PC-3 (cell line): Measurements from ENCODE around the gene FLOT1. TPM values are rescaled to one million over a fixed set of nuclear protein-coding genes. Genes with fewer than 3 reads are reported as not detected.

ENCODE experiments used
- ATAC-seq: fragments of 200-7000 bp; cut with Tn5 transposase; 2 replicates; pipeline ENCODE4 v1.9.1; 2020; ENCODE audit warnings: mild to moderate bottlenecking, moderate library complexity
- BruUV-seq: library from RNA; stranded (reverse); fragments of 400-500 nt; replicated peaks from 2 replicates; lab custom pipeline; 2021; lab: Mats Ljungman, UMichigan
- CTCF ChIA-PET: fragments of 300-600 bp; sonication (Branson Sonifier 250); formaldehyde crosslinking; loops from one replicate; lab custom pipeline; 2022; ENCODE audit warnings: antibody characterized with exemption; lab: Charles Lee
- POLR2A ChIA-PET: fragments of 300-600 bp; sonication (Branson Sonifier 250); formaldehyde crosslinking; loops from one replicate; lab custom pipeline; 2022; ENCODE audit warnings: antibody characterized with exemption; ENCODE audit not compliant: unreplicated experiment; lab: Charles Lee
- DNase-seq: peaks from one replicate; pipeline ENCODE4 v3.0.0-alpha.2; 2015
- H2AFZ ChIP-seq: fragments of 300-600 bp; sonication (generic); 2 replicates; pipeline ENCODE4 v1.6.0; 2016; ENCODE audit warnings: antibody characterized with exemption, low read length
- H3F3A ChIP-seq: fragments of 300-600 bp; sonication (generic); one replicate; pipeline ENCODE4 v1.6.0; 2017; ENCODE audit warnings: antibody characterized with exemption, low read length, control low read depth, mild to moderate bottlenecking; ENCODE audit not compliant: unreplicated experiment
- H3K27ac ChIP-seq: fragments of 300-600 bp; sonication (generic); 2 replicates; pipeline ENCODE4 v1.5.1; 2016; ENCODE audit warnings: mild to moderate bottlenecking, low read length
- H3K27me3 ChIP-seq: fragments of 300-600 bp; sonication (generic); 2 replicates; pipeline ENCODE4 v1.6.1; 2016; ENCODE audit warnings: low read length, mixed read lengths
- H3K36me3 ChIP-seq: fragments of 300-600 bp; sonication (generic); 2 replicates; pipeline ENCODE4 v1.6.1; 2016; ENCODE audit warnings: low read depth, mixed run types, low read length, mixed read lengths
- H3K4me1 ChIP-seq: fragments of 300-600 bp; sonication (generic); 2 replicates; pipeline ENCODE4 v1.5.1; 2016; ENCODE audit warnings: low read length; ENCODE audit not compliant: insufficient read depth
- H3K4me2 ChIP-seq: fragments of 300-600 bp; sonication (generic); 2 replicates; pipeline ENCODE4 v1.6.0; 2016; ENCODE audit warnings: low read length
- H3K4me3 ChIP-seq: fragments of 300-600 bp; sonication (generic); 2 replicates; pipeline ENCODE4 v1.5.1; 2016; ENCODE audit warnings: mild to moderate bottlenecking, low read length, mixed read lengths
- H3K79me2 ChIP-seq: fragments of 300-600 bp; sonication (generic); 2 replicates; pipeline ENCODE4 v1.6.1; 2017; ENCODE audit warnings: low read length, mixed read lengths
- H3K9ac ChIP-seq: fragments of 300-600 bp; sonication (generic); 2 replicates; pipeline ENCODE4 v1.6.0; 2016; ENCODE audit warnings: mild to moderate bottlenecking, low read length
- H3K9me2 ChIP-seq: fragments of 300-600 bp; sonication (generic); replicated peaks from 2 replicates; pipeline ENCODE4 v1.6.1; 2016; ENCODE audit warnings: mixed run types, low read length, mixed read lengths
- H3K9me3 ChIP-seq: fragments of 300-600 bp; sonication (generic); 2 replicates; pipeline ENCODE4 v1.6.1; 2016; ENCODE audit warnings: low read length, mixed read lengths
- H4K20me1 ChIP-seq: fragments of 300-600 bp; sonication (generic); 2 replicates; pipeline ENCODE4 v1.6.1; 2016; ENCODE audit warnings: low read length, mixed read lengths
- EZH2 ChIP-seq: fragments of 300-600 bp; sonication (generic); IDR thresholded peaks from one replicate; pipeline ENCODE4 v1.6.1; 2017; ENCODE audit warnings: antibody characterized with exemption, mild to moderate bottlenecking, low read length; ENCODE audit not compliant: unreplicated experiment
- EZH2phosphoT487 ChIP-seq: fragments of 300-600 bp; sonication (generic); IDR thresholded peaks from 2 replicates; pipeline ENCODE4 v1.6.1; 2018; ENCODE audit warnings: mild to moderate bottlenecking, antibody characterized with exemption, low read length, borderline replicate concordance
- intact Hi-C: fragments of 100-400 bp; cut with micrococcal nuclease; formaldehyde crosslinking; loops from 2 replicates; pipeline ENCODE4 v1.9.0; 2023
- total RNA-seq: library from RNA; depleted of rRNA; stranded (reverse); fragments of >200 nt; gene quantifications from 2 replicates; pipeline ENCODE4 v1.2.3, GENCODE V29; 2014
- TF ChIP-seq, protein P1 (sequence below): fragments of 300-600 bp; sonication (generic); conservative IDR thresholded peaks from 2 replicates; pipeline ENCODE4 v1.5.1; 2017; ENCODE audit warnings: antibody characterized with exemption, low read depth, mild to moderate bottlenecking, low read length

The FLOT1 gene
- total RNA-seq, 1 experiment from 2014 or later = 305 TPM

DNA sequence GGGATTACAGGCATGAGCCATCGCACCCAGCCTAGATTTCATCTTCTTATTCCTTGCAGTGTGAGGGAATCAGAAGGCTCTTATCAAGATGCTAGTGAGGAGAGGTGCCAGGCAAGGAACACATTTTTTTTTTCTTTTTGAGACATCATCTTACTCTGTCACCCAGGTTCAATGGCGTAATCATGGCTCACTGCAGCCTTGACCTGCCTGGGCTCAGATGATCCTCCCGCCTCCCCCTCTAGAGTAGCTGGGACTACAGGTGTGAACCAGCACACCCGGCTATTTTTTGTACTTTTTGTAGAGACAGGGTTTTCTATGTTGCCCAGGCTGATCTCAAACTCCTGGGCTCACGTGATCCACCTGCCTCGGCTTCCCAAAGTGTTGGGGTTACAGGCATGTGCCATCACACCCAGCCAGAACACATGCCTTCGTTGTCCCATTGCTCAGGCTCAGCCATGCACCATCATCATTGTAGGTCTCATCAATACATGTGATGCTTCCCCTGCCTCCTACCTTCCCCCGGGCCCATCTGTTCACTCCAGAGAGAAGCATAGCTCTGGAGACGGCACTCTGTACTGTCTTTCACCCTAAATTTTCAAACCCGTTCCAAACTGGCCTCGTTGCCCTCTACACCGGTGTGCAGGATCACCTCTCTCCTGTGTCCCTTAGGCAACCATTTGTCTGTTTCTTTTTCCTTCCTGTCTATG, 10.1 kb downstream of the FLOT1 start:
- H3K79me2 ChIP-seq = peaks cover 14% of the 10 kb centered on the region
- ChIA-PET POLR2A (interaction anchor here (0.6 to 0.7 kb wide), 3 partner anchors 79 to 169 kb away, joined by 3 to 19 read pairs (median 3); no protein-coding TSS in a partner anchor), CTCF (no interaction called here)
- H3K9me2 ChIP-seq = no peaks in the 10 kb centered on the region
- no peak overlapping the region for H3K4me3 ChIP-seq
- H4K20me1 ChIP-seq = no peaks in the 10 kb centered on the region
- no peaks in the 10 kb centered on the region for H3K9me3 ChIP-seq
- H3K4me1 ChIP-seq = peaks cover 17% of the 10 kb centered on the region; the same call in 1 of the 2 replicates
- H3F3A ChIP-seq = peaks cover 5% of the 10 kb centered on the region
- DNase-seq = no peak
- BruUV-seq = no TSS peak
- ATAC-seq = no peak
- no peak overlapping the region for H3K4me2 ChIP-seq
- TF ChIP-seq, protein P1, sequence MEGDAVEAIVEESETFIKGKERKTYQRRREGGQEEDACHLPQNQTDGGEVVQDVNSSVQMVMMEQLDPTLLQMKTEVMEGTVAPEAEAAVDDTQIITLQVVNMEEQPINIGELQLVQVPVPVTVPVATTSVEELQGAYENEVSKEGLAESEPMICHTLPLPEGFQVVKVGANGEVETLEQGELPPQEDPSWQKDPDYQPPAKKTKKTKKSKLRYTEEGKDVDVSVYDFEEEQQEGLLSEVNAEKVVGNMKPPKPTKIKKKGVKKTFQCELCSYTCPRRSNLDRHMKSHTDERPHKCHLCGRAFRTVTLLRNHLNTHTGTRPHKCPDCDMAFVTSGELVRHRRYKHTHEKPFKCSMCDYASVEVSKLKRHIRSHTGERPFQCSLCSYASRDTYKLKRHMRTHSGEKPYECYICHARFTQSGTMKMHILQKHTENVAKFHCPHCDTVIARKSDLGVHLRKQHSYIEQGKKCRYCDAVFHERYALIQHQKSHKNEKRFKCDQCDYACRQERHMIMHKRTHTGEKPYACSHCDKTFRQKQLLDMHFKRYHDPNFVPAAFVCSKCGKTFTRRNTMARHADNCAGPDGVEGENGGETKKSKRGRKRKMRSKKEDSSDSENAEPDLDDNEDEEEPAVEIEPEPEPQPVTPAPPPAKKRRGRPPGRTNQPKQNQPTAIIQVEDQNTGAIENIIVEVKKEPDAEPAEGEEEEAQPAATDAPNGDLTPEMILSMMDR = no peak
- no peak for TF ChIP-seq EZH2
- TF ChIP-seq EZH2phosphoT487 = no peak
- no peaks in the 10 kb centered on the region for H3K27me3 ChIP-seq
- no peak overlapping the region for H3K27ac ChIP-seq
- H3K36me3 ChIP-seq = peaks cover 37% of the 10 kb centered on the region
- no peak overlapping the region for H2AFZ ChIP-seq
- intact Hi-C loops = no loop called here
- no peak overlapping the region for H3K9ac ChIP-seq

DNA sequence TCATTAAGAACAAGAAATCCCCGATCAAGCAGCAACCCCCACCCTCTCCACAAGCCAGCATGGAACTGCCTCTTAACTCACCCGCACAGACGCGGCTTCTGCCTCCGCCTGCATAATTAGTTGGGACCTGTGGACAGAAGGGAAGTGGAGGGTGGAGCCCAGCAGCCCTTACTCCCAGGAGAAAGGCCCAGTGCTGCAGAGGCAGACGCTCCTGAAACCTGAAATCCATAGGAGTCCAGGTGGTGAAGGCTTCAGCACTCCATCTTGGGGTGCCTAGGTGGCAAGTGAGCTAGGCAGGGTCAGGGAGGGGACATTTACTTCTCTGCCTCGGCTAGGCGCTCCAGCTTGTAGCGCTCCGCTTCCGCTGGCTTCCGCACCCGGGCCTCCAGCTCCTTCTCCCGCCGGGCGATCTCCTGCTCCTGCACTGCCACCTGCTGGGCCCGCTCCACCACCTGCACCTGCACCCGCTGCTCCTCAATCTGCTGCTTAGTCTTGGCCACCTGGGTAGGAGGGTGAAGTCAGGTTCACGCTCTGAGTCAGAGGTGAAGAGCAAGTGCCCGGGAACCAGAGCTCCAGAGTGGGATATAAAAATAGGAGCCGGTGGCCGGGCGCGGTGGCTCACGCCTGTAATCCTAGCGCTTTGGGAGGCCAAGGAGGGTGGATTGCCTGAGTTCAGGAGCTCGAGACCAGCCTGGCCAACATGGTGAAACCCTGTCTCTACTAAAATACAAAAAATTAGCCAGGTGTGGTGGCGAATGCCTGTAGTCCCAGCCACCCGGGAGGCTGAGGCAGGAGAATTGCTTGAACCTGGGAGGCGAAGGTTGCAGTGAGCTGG, 11.7 kb downstream of the FLOT1 start:
- TF ChIP-seq EZH2 = no peak
- TF ChIP-seq, protein P1 = peak; percentile 84
- Histone ChIP-seq H3F3A (peaks cover 6% of the 10 kb centered on the region), H3K79me2 (peaks cover 3% of the 10 kb centered on the region; the same call in 1 of the 2 replicates), H3K4me3 (peak overlapping the region; percentile 25; the same call in 1 of the 2 replicates), H3K4me2 (peak overlapping the region; percentile 51), H3K27me3 (no peaks in the 10 kb centered on the region), H3K9me3 (no peaks in the 10 kb centered on the region), H3K27ac (peak overlapping the region; percentile 40), H3K36me3 (peaks cover 28% of the 10 kb centered on the region), H3K4me1 (peaks cover 10% of the 10 kb centered on the region; the same call in 1 of the 2 replicates), H3K9me2 (no peaks in the 10 kb centered on the region), H2AFZ (peak overlapping the region; percentile 45; the same call in 1 of the 2 replicates), H3K9ac (0 out of 2 replicates have a peak overlapping the region, but pooled peaks have one; percentile 4), H4K20me1 (no peaks in the 10 kb centered on the region)
- DNase-seq = peak; percentile 84
- POLR2A ChIA-PET = interaction anchor here (0.5 to 1.2 kb wide), 8 partner anchors 10 to 1244 kb away, joined by 3 to 6 read pairs (median 4); partner anchors contain the start of genes FLOT1, GTF2H4 and IER3
- BruUV-seq = no TSS peak
- ATAC-seq = peak; percentile 76
- intact Hi-C loops = no loop called here
- CTCF ChIA-PET = interaction anchor here (0.6 to 1.3 kb wide), 19 partner anchors 9 to 192 kb away, joined by 3 to 8 read pairs (median 3); partner anchors contain the start of genes DDR1, DHX16, PPP1R10 and VARS2
